Omental fat pad (tissue), 4 donors: ENCODE measurements around the gene RDH12. TPM values are rescaled to one million over a fixed set of nuclear protein-coding genes. Genes with fewer than 3 reads are reported as not detected.

ENCODE experiments used
- ATAC-seq: fragments of 150-250 bp; one replicate; pipeline ENCODE4 v1.9.1; 2016; ENCODE audit warnings: mild to moderate bottlenecking, moderate library complexity; ENCODE audit not compliant: low FRiP score
- DNase-seq: peaks from one replicate; pipeline ENCODE4 v3.0.0-alpha.2; 2019; ENCODE audit warnings: low spot score
- total RNA-seq, 4 donors: library from RNA; depleted of rRNA; stranded (reverse); fragments of >200 nt; gene quantifications; one replicate each; pipeline ENCODE4 v1.1.0, GENCODE V29; 2016
- TF ChIP-seq, protein P1 (sequence below), 3 donors: fragments of 450-650 bp; IDR thresholded peaks; one replicate each; pipeline ENCODE4 v1.5.1; 2016 to 2017; ENCODE audit warnings: antibody characterized with exemption in 3 of 3, mild to moderate bottlenecking in 3 of 3, moderate library complexity in 2 of 3

Gene RDH12
- total RNA-seq, 4 donors from 2014 or later = 0.28 TPM; not detected in 3

DNA sequence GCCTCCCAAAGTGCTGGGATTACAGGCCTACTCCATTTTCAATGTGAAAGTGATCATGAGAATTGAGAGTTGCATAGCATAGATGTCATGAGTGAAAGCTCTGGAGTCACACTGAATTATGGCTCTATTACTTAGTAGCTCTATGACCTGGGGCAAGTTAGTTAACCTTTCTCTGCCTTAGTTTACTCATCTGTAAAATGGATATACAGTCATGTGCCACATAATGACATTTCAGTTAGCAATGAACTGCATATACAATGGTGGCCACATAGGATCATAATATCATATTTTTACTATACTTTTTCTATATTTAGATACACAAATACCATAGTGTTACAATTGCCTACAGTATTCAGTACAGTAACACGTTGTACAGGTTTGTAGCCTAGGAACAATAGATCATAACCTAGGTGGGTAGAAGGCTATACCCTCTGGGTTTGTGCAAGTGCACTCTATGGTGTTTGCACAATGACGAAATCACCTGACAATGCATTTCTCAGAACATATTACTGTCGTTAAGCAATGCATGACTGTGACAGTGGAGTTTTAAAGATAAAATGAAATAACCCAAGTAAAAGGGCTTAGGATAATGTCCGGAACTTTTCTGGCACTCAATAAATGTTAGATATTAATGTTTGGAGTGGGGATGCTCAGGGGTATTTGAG is 61.6 kb downstream of the RDH12 start:
- TF ChIP-seq, protein P1, sequence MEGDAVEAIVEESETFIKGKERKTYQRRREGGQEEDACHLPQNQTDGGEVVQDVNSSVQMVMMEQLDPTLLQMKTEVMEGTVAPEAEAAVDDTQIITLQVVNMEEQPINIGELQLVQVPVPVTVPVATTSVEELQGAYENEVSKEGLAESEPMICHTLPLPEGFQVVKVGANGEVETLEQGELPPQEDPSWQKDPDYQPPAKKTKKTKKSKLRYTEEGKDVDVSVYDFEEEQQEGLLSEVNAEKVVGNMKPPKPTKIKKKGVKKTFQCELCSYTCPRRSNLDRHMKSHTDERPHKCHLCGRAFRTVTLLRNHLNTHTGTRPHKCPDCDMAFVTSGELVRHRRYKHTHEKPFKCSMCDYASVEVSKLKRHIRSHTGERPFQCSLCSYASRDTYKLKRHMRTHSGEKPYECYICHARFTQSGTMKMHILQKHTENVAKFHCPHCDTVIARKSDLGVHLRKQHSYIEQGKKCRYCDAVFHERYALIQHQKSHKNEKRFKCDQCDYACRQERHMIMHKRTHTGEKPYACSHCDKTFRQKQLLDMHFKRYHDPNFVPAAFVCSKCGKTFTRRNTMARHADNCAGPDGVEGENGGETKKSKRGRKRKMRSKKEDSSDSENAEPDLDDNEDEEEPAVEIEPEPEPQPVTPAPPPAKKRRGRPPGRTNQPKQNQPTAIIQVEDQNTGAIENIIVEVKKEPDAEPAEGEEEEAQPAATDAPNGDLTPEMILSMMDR (IDR thresholded peaks at IDR 0.05) = no peak
- DNase-seq = no peak
- no peak for ATAC-seq

DNA sequence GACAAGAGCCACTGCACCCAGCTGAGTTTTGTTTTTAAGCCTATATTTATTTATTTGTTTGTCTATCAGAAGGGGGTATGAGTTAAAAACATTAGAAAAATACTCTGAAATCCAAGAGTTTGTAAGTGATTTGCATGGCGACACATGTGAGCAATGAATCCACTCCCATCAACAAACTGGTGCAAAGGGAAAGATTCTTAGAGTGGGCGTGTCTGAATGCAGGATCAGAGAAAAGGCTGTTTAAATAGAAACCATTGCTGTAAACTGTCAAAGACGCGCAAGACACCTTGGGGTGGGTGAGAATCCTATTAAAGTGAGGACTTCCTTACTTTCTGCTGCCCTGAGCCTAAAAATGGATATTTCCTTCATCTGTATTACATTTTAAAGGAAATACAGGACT is 62.8 kb downstream of the RDH12 start:
- TF ChIP-seq, protein P1 (IDR thresholded peaks at IDR 0.05) = no peak
- DNase-seq (no peak), ATAC-seq (no peak)

DNA sequence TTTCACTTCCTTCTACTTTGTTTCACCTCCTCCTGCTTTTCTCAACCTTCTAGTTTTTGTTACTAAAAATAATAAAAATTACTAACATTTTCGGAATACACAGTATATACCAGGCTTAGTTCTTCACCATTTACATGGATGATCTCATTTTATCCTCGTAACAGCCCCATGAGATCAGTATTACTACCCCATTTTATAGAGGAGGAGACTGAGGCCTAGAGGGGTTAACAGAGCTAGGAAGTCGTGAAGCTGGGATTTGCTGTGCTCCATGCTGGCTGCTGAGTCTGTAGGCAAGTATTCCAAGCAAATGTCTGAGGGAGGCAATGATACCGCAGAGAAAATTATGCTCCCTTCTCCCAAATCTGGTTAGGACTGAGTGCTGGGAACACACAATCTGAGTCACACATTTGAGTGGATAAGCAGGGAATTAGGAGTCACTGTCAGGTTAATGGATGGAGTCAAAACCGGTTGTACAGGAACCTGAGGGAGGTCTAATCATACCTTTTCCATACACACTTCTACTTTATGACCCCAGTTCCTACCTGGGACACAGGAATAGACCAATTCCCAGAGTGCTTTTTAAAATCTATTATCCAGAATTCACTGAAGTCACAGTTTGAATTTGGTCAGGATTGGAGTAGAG is 63.6 kb downstream of the RDH12 start:
- TF ChIP-seq, protein P1 (IDR thresholded peaks at IDR 0.05) = no peak
- DNase-seq = no peak
- ATAC-seq = no peak

DNA sequence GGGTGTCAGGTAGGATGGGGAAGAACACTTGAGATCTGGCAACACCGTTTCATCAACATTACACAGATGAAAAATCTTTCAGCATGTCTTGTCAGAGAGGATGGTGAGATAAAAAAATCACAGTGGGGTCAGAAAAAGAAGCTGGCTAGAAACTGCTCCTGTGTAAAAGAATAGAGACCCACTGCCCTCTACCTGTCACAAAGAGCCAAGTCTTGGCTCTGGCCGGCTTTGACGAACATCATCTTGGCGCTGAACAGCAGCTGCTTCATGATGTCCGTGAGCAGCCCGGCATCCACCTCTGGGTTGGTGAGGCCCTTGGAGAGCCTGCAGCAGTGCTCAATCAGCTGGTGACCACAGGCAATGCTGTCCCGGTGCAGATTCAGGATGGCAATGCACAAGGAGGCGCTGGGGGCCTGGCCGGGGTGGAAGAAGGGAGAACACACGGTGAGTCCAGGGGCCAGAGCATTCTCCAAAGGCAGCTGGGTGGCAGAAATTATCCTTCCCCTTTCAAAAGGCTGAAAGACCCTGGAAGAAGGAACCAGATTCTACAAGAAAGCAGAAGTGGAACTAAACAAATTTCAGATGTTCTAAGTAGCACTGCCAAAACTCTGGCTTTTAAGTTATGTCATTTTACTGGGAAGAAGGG is 64.5 kb downstream of the RDH12 start:
- ATAC-seq (no peak), DNase-seq (no peak)
- TF ChIP-seq, protein P1 (IDR thresholded peaks at IDR 0.05) = no peak

DNA sequence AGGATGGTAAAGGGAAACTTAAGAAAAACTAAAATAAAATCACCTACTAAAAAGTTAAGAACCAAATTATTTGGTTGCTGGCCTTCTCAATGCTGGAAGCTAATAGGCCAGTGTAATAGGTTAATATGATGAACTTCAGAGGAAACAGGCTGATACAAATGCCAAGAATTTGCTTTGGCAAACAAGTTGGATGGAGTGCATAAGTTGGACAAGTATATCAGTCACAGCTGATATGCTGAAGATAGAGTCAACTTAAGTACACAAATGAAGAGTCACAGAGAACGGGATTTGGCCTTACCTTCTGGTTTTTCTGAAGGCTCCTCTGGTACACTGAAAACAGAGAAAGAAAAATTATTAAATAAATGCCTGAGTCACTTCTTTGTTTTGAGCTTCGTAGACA is 66.5 kb downstream of the RDH12 start:
- TF ChIP-seq, protein P1 (IDR thresholded peaks at IDR 0.05) = no peak
- no peak for DNase-seq
- ATAC-seq = no peak

DNA sequence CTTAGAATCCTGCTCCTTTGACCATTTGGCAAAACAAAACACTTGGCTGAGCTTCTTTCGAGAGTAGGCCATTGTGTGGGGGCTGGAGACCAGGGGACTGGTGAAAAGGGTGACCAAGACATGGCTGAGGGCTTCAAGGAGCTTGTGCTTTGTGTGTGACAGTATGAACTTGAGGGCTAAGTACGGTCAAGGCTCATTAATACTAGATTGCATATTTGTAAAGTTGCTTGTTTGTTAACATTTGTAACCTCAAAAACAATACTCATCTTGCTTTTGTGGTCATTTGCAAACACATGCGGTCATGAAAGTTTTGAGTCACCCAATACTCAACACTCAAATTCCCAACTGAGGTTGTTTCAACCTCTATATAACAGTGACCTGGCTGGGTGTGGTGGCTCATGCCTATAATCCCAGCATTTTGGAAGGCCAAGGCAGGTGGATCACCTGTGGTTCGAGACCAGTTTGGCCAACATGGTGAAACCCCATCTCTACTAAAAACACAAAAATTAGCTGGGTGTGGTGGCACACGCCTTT is 72.2 kb downstream of the RDH12 start:
- TF ChIP-seq, protein P1 (IDR thresholded peaks at IDR 0.05) = no peak
- ATAC-seq = no peak
- no peak for DNase-seq
